PC-3 (cell line): ENCODE measurements around the gene GIGYF2. TPM values are rescaled to one million over a fixed set of nuclear protein-coding genes. Genes with fewer than 3 reads are reported as not detected.

Experiments
- ATAC-seq: fragments of 200-7000 bp; cut with Tn5 transposase; 2 replicates; pipeline ENCODE4 v1.9.1; 2020; ENCODE audit warnings: mild to moderate bottlenecking, moderate library complexity
- BruUV-seq: library from RNA; stranded (reverse); fragments of 400-500 nt; replicated peaks from 2 replicates; lab custom pipeline; 2021; lab: Mats Ljungman, UMichigan
- CTCF ChIA-PET: fragments of 300-600 bp; sonication (Branson Sonifier 250); formaldehyde crosslinking; loops from one replicate; lab custom pipeline; 2022; ENCODE audit warnings: antibody characterized with exemption; lab: Charles Lee
- POLR2A ChIA-PET: fragments of 300-600 bp; sonication (Branson Sonifier 250); formaldehyde crosslinking; loops from one replicate; lab custom pipeline; 2022; ENCODE audit warnings: antibody characterized with exemption; ENCODE audit not compliant: unreplicated experiment; lab: Charles Lee
- DNase-seq: peaks from one replicate; pipeline ENCODE4 v3.0.0-alpha.2; 2015
- H2AFZ ChIP-seq: fragments of 300-600 bp; sonication (generic); 2 replicates; pipeline ENCODE4 v1.6.0; 2016; ENCODE audit warnings: antibody characterized with exemption, low read length
- H3F3A ChIP-seq: fragments of 300-600 bp; sonication (generic); one replicate; pipeline ENCODE4 v1.6.0; 2017; ENCODE audit warnings: antibody characterized with exemption, low read length, control low read depth, mild to moderate bottlenecking; ENCODE audit not compliant: unreplicated experiment
- H3K27ac ChIP-seq: fragments of 300-600 bp; sonication (generic); 2 replicates; pipeline ENCODE4 v1.5.1; 2016; ENCODE audit warnings: mild to moderate bottlenecking, low read length
- H3K27me3 ChIP-seq: fragments of 300-600 bp; sonication (generic); 2 replicates; pipeline ENCODE4 v1.6.1; 2016; ENCODE audit warnings: low read length, mixed read lengths
- H3K36me3 ChIP-seq: fragments of 300-600 bp; sonication (generic); 2 replicates; pipeline ENCODE4 v1.6.1; 2016; ENCODE audit warnings: low read depth, mixed run types, low read length, mixed read lengths
- H3K4me1 ChIP-seq: fragments of 300-600 bp; sonication (generic); 2 replicates; pipeline ENCODE4 v1.5.1; 2016; ENCODE audit warnings: low read length; ENCODE audit not compliant: insufficient read depth
- H3K4me2 ChIP-seq: fragments of 300-600 bp; sonication (generic); 2 replicates; pipeline ENCODE4 v1.6.0; 2016; ENCODE audit warnings: low read length
- H3K4me3 ChIP-seq: fragments of 300-600 bp; sonication (generic); 2 replicates; pipeline ENCODE4 v1.5.1; 2016; ENCODE audit warnings: mild to moderate bottlenecking, low read length, mixed read lengths
- H3K79me2 ChIP-seq: fragments of 300-600 bp; sonication (generic); 2 replicates; pipeline ENCODE4 v1.6.1; 2017; ENCODE audit warnings: low read length, mixed read lengths
- H3K9ac ChIP-seq: fragments of 300-600 bp; sonication (generic); 2 replicates; pipeline ENCODE4 v1.6.0; 2016; ENCODE audit warnings: mild to moderate bottlenecking, low read length
- H3K9me2 ChIP-seq: fragments of 300-600 bp; sonication (generic); replicated peaks from 2 replicates; pipeline ENCODE4 v1.6.1; 2016; ENCODE audit warnings: mixed run types, low read length, mixed read lengths
- H3K9me3 ChIP-seq: fragments of 300-600 bp; sonication (generic); 2 replicates; pipeline ENCODE4 v1.6.1; 2016; ENCODE audit warnings: low read length, mixed read lengths
- H4K20me1 ChIP-seq: fragments of 300-600 bp; sonication (generic); 2 replicates; pipeline ENCODE4 v1.6.1; 2016; ENCODE audit warnings: low read length, mixed read lengths
- EZH2 ChIP-seq: fragments of 300-600 bp; sonication (generic); IDR thresholded peaks from one replicate; pipeline ENCODE4 v1.6.1; 2017; ENCODE audit warnings: antibody characterized with exemption, mild to moderate bottlenecking, low read length; ENCODE audit not compliant: unreplicated experiment
- EZH2phosphoT487 ChIP-seq: fragments of 300-600 bp; sonication (generic); IDR thresholded peaks from 2 replicates; pipeline ENCODE4 v1.6.1; 2018; ENCODE audit warnings: mild to moderate bottlenecking, antibody characterized with exemption, low read length, borderline replicate concordance
- intact Hi-C: fragments of 100-400 bp; cut with micrococcal nuclease; formaldehyde crosslinking; loops from 2 replicates; pipeline ENCODE4 v1.9.0; 2023
- total RNA-seq: library from RNA; depleted of rRNA; stranded (reverse); fragments of >200 nt; gene quantifications from 2 replicates; pipeline ENCODE4 v1.2.3, GENCODE V29; 2014
- TF ChIP-seq, protein P1 (sequence below): fragments of 300-600 bp; sonication (generic); conservative IDR thresholded peaks from 2 replicates; pipeline ENCODE4 v1.5.1; 2017; ENCODE audit warnings: antibody characterized with exemption, low read depth, mild to moderate bottlenecking, low read length

The GIGYF2 gene
- total RNA-seq, 1 experiment from 2014 or later, result 41.3 TPM

DNA sequence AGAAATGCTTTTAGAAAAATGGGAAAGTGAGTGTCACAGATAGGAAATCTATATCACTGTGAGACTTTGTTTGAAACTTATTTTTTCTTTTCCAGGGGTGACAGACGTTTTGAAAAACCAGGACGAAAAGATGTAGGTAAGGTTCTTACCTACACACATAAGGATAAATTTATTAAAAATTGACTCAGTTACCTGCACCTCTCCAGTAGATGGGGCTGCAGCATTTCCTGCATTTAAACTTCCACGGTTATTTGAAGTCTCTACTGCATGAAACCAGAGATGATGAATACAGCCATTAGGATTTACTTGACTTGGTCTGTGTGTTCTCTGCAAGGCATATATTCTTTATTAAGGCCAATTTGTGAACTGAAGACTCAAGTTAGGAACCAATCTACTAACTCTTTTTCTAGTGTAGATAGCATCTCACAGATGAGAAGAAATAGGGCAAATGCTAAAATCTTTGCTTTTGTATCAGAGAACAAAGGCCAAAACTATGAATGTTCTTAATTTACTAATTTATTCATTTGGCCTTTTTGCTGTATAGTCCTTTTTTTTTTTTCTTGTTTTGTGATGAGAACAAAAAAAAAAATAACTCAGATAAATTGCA, 64.3 kb downstream of the GIGYF2 start:
- ChIA-PET CTCF (no interaction called here), POLR2A (no interaction called here)
- H3K36me3 ChIP-seq, result peaks cover 37% of the 10 kb centered on the region; the same call in 1 of the 2 replicates
- no peaks in the 10 kb centered on the region for H3K9me3 ChIP-seq
- peak; percentile 66 for DNase-seq
- no peak overlapping the region for H3K4me2 ChIP-seq
- peak; percentile 73 for ATAC-seq
- peaks cover under 1% of the 10 kb centered on the region; the same call in 1 of the 2 replicates for H3K4me1 ChIP-seq
- no TSS peak for BruUV-seq
- no peaks in the 10 kb centered on the region for H4K20me1 ChIP-seq
- TF ChIP-seq EZH2 (no peak), EZH2phosphoT487 (no peak)
- TF ChIP-seq, protein P1, sequence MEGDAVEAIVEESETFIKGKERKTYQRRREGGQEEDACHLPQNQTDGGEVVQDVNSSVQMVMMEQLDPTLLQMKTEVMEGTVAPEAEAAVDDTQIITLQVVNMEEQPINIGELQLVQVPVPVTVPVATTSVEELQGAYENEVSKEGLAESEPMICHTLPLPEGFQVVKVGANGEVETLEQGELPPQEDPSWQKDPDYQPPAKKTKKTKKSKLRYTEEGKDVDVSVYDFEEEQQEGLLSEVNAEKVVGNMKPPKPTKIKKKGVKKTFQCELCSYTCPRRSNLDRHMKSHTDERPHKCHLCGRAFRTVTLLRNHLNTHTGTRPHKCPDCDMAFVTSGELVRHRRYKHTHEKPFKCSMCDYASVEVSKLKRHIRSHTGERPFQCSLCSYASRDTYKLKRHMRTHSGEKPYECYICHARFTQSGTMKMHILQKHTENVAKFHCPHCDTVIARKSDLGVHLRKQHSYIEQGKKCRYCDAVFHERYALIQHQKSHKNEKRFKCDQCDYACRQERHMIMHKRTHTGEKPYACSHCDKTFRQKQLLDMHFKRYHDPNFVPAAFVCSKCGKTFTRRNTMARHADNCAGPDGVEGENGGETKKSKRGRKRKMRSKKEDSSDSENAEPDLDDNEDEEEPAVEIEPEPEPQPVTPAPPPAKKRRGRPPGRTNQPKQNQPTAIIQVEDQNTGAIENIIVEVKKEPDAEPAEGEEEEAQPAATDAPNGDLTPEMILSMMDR, result peak; percentile 76
- H3K79me2 ChIP-seq, result no peaks in the 10 kb centered on the region
- H3K9ac ChIP-seq, result no peak overlapping the region
- no peaks in the 10 kb centered on the region for H3K27me3 ChIP-seq
- H3K9me2 ChIP-seq, result no peaks in the 10 kb centered on the region
- no peak overlapping the region for H2AFZ ChIP-seq
- no peaks in the 10 kb centered on the region for H3F3A ChIP-seq
- no peak overlapping the region for H3K27ac ChIP-seq
- intact Hi-C loops, result loop anchor here (10.0 kb wide), 1 partner anchor 493 kb away; the partner anchor contains the start of gene ATG16L1
- H3K4me3 ChIP-seq, result no peak overlapping the region

DNA sequence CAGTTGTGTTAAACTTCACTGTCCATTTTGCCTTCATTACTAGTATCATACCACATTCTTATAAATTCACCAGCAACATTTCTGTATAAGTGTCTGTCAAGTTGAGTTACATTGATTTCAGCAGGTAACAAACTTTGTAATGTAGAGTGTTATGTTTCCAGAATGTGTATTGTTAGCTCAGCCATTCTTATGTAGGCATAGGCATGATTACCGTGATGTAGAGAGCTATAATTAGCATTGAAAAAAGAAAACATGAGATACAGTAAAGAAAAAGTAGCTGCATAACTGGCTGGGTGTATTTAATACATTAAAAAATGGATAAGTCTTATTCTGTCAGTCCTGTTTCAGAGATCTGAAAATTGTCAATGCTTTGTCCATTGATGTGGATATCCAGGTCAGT, 70.7 kb downstream of the GIGYF2 start:
- Histone ChIP-seq H2AFZ (no peak overlapping the region), H3K79me2 (no peaks in the 10 kb centered on the region), H3K9me3 (no peaks in the 10 kb centered on the region), H3K27ac (no peak overlapping the region), H3K27me3 (no peaks in the 10 kb centered on the region), H4K20me1 (no peaks in the 10 kb centered on the region), H3F3A (no peaks in the 10 kb centered on the region), H3K9ac (no peak overlapping the region), H3K4me1 (peaks cover 7% of the 10 kb centered on the region; the same call in 1 of the 2 replicates), H3K36me3 (peaks cover 51% of the 10 kb centered on the region), H3K4me3 (no peak overlapping the region), H3K4me2 (no peak overlapping the region), H3K9me2 (no peaks in the 10 kb centered on the region)
- ChIA-PET CTCF (no interaction called here), POLR2A (no interaction called here)
- intact Hi-C loops, result loop anchor here (10.0 kb wide), 1 partner anchor 487 kb away; the partner anchor contains the start of gene ATG16L1
- no peak for ATAC-seq
- no TSS peak for BruUV-seq
- no peak for DNase-seq
- no peak for TF ChIP-seq EZH2phosphoT487
- TF ChIP-seq EZH2, result no peak
- TF ChIP-seq, protein P1, result no peak

DNA sequence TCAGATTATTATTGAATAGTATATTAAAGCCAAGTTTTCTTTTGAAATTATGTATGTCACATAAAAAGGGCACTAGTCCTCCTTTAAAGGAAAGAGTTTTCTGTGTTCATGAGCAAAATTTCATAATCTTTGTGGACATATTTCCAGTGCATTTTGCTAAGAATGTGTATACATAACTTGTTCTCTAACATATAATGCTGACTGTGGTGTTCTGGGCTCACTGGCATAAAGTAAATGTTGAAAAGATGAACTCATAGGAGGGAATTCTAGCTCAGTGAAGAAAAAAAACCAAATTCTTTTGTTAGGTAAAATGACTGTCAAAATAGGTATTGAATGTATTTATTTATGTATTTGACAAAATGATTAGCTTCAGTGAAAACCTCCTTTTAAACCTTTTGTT, 73.1 kb downstream of the GIGYF2 start:
- CTCF ChIA-PET, result no interaction called here
- no peak for ATAC-seq
- H2AFZ ChIP-seq, result no peak overlapping the region
- no peaks in the 10 kb centered on the region for H3K79me2 ChIP-seq
- H4K20me1 ChIP-seq, result no peaks in the 10 kb centered on the region
- no peak overlapping the region for H3K4me3 ChIP-seq
- H3K36me3 ChIP-seq, result peaks cover 42% of the 10 kb centered on the region
- H3K9ac ChIP-seq, result no peak overlapping the region
- H3K27ac ChIP-seq, result no peak overlapping the region
- H3K9me2 ChIP-seq, result no peaks in the 10 kb centered on the region
- no peaks in the 10 kb centered on the region for H3K9me3 ChIP-seq
- BruUV-seq, result no TSS peak
- H3K4me2 ChIP-seq, result no peak overlapping the region
- no peak for TF ChIP-seq EZH2phosphoT487
- TF ChIP-seq, protein P1, result no peak
- no peak for TF ChIP-seq EZH2
- POLR2A ChIA-PET, result no interaction called here
- H3K27me3 ChIP-seq, result no peaks in the 10 kb centered on the region
- DNase-seq, result no peak
- no peaks in the 10 kb centered on the region for H3F3A ChIP-seq
- peaks cover 7% of the 10 kb centered on the region; the same call in 1 of the 2 replicates for H3K4me1 ChIP-seq
- intact Hi-C loops, result no loop called here
